Panc1 (cell line): ENCODE data around the gene THTPA.

ENCODE experiments used
- CTCF ChIP-seq: fragments of 450-650 bp; IDR thresholded peaks from 2 replicates; pipeline ENCODE4 v1.5.1; 2017; ENCODE audit warnings: mild to moderate bottlenecking
- POLR2AphosphoS5 ChIP-seq: IDR thresholded peaks from 2 replicates; pipeline ENCODE4 v1.6.1; 2012; ENCODE audit warnings: mild to moderate bottlenecking, low read depth, low read length, moderate library complexity
- REST ChIP-seq, 2 experiments: IDR thresholded peaks; 2 replicates each; pipeline ENCODE4 v1.6.1; 2011 to 2012; ENCODE audit warnings: low read depth in 2 of 2, control low read depth in 1 of 2, low read length in 1 of 2, mild to moderate bottlenecking in 1 of 2, moderate library complexity in 1 of 2; ENCODE audit not compliant: insufficient read depth in 1 of 2
- TCF7L2 ChIP-seq: IDR thresholded peaks from 2 replicates; pipeline ENCODE4 v1.6.1; 2011; ENCODE audit warnings: mild to moderate bottlenecking, low read depth, low read length, inconsistent platforms

- no peak for TF ChIP-seq REST (IDR thresholded peaks at IDR 0.05; ENCODE audit: insufficient read depth in 1 of 2, low read depth in 2 of 2, low read length in 1 of 2)
- no peak for TF ChIP-seq CTCF
- no peak for TF ChIP-seq POLR2AphosphoS5
- no peak for TF ChIP-seq TCF7L2
These were observed 15.8 kb downstream of the THTPA start for GRCh38 chr14:23571701-23572523.
